NCI-H1417 treated with DMSO at 0.1 percent for 48 hours (cell line): ENCODE data around the gene LAIR1.
"Not testable (repeated sequence)": the region's sequence is repeated elsewhere in the genome, so short reads cannot be mapped to it uniquely, and the experiment has no call there.

Experiments
- DNase-seq: peaks from one replicate; lab custom pipeline; 2025; lab: John Stamatoyannopoulos, UW

The LAIR1 gene

GRCh38 chr19:54364775-54365257 is at the start of gene LAIR1:
Gene LAIR1, minus strand, starts transcription at chr19:54364931. Its CDS starts 127 bp downstream, at chr19:54364804.
- no peak for DNase-seq

GRCh38 chr19:54414156-54414555 is 49.4 kb upstream of the LAIR1 start:
- no peak for DNase-seq

- no peak for DNase-seq
These were observed 48.1 kb upstream of the LAIR1 start for GRCh38 chr19:54412877-54413276.

GRCh38 chr19:54411033-54411432 is 46.3 kb upstream of the LAIR1 start:
- DNase-seq: no peak

- no peak for DNase-seq
These were observed 43.8 kb upstream of the LAIR1 start for GRCh38 chr19:54408456-54409026.

GRCh38 chr19:54407780-54408179 is 43.0 kb upstream of the LAIR1 start:
- no peak for DNase-seq

- DNase-seq: no peak
These were observed 40.9 kb upstream of the LAIR1 start for GRCh38 chr19:54405628-54406027.

- DNase-seq: no peak
These were observed 38.3 kb upstream of the LAIR1 start for GRCh38 chr19:54403054-54403453.

- no peak for DNase-seq
These were observed 36.2 kb upstream of the LAIR1 start for GRCh38 chr19:54400913-54401312.

- no peak for DNase-seq
These were observed 34.5 kb upstream of the LAIR1 start for GRCh38 chr19:54399189-54399588.

GRCh38 chr19:54395685-54396084 is 31.0 kb upstream of the LAIR1 start:
- no peak for DNase-seq

GRCh38 chr19:54393381-54393780 is 28.6 kb upstream of the LAIR1 start:
- no peak for DNase-seq

- DNase-seq: no peak
These were observed 27.4 kb upstream of the LAIR1 start for GRCh38 chr19:54392105-54392504.

- no peak for DNase-seq
These were observed 26.9 kb upstream of the LAIR1 start for GRCh38 chr19:54391589-54392061.

GRCh38 chr19:54390942-54391577 is 26.3 kb upstream of the LAIR1 start:
- DNase-seq: no peak

GRCh38 chr19:54389553-54389952 is 24.8 kb upstream of the LAIR1 start:
- DNase-seq: no peak

- DNase-seq: no peak
These were observed 24.0 kb upstream of the LAIR1 start for GRCh38 chr19:54388802-54389139.

GRCh38 chr19:54387991-54388801 is 23.5 kb upstream of the LAIR1 start:
- DNase-seq: no peak

GRCh38 chr19:54383330-54383729 is 18.6 kb upstream of the LAIR1 start:
- DNase-seq: no peak

GRCh38 chr19:54382041-54382440 is 17.3 kb upstream of the LAIR1 start:
- not testable (repeated sequence) for DNase-seq

GRCh38 chr19:54380897-54381296 is 16.2 kb upstream of the LAIR1 start:
- no peak for DNase-seq

GRCh38 chr19:54379187-54379678 is 14.5 kb upstream of the LAIR1 start:
- DNase-seq: no peak
